WI38 (cell line): ENCODE measurements around the gene SLC2A9.

Source experiments
- H3K4me3 ChIP-seq: 2 replicates; pipeline ENCODE4 v1.5.1; 2011; ENCODE audit warnings: low read depth, mild to moderate bottlenecking, control low read depth, low read length
- TF ChIP-seq, protein P1 (sequence below): IDR thresholded peaks from 2 replicates; pipeline ENCODE4 v1.5.1; 2012; ENCODE audit warnings: low read depth, mild to moderate bottlenecking, control low read depth, low read length

Gene SLC2A9

DNA sequence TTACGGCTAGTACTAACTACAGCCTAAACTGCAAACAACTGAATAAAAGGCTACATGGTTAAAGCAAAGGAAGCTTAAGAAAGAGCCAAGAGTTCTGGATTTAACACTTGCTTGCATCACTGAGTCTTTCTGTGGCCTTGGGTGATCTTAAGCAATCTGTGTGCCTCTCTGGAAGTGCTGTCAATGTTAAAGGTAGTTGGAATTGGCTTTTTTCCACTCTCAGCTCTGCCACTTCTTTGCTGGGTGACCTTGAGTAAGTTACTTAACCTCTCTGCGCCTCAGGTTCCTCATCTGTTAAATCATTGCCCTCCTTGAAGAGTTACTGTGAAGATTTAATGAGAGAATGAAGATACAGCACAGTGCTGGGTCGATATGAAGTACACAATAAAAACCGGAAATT is 15.7 kb downstream of the SLC2A9 start:
- TF ChIP-seq, protein P1, sequence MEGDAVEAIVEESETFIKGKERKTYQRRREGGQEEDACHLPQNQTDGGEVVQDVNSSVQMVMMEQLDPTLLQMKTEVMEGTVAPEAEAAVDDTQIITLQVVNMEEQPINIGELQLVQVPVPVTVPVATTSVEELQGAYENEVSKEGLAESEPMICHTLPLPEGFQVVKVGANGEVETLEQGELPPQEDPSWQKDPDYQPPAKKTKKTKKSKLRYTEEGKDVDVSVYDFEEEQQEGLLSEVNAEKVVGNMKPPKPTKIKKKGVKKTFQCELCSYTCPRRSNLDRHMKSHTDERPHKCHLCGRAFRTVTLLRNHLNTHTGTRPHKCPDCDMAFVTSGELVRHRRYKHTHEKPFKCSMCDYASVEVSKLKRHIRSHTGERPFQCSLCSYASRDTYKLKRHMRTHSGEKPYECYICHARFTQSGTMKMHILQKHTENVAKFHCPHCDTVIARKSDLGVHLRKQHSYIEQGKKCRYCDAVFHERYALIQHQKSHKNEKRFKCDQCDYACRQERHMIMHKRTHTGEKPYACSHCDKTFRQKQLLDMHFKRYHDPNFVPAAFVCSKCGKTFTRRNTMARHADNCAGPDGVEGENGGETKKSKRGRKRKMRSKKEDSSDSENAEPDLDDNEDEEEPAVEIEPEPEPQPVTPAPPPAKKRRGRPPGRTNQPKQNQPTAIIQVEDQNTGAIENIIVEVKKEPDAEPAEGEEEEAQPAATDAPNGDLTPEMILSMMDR = no peak
- H3K4me3 ChIP-seq = no peak overlapping the region

DNA sequence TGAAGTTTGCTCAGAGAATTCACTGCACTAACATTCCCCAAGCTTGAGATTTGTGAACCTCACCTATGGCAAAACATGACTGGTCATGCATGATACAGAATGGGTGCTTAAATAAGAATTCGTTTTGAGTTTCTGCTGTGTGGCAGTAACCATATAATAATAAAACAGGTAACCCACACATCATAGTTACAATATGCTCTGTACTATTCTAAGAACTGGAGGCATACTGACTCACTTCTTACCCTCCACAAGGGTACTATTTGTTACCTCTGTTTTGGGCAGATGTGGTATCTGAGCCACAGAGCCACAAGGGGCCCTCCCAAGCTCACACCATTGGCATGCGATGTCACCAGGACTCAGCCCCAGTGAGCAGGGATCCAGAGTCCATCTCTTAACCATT is 17.6 kb downstream of the SLC2A9 start:
- H3K4me3 ChIP-seq = no peak overlapping the region
- TF ChIP-seq, protein P1 = no peak

- no peak overlapping the region for H3K4me3 ChIP-seq
- TF ChIP-seq, protein P1 = no peak
Observed at GRCh38 chr4:10002278-10002677, 19.0 kb downstream of the SLC2A9 start.

DNA sequence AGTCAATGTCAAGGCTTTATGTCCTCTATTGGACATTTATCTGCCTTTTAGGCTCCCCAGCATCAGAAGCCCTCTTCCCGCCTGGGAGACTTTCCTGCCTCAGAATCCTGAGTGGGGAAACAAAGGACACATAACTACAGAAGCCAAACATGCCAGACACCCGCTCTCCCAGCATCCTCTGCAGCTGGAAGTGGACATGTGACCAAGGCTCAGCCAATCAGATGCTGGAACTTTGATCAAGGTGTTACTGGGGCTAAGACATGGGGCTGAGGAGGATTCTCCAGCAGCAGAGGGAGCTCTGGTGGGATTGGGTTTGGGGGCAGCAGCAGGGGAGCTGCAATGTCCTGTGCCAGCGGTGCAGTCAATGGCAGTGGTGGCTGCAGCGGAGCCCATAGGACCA is 19.5 kb downstream of the SLC2A9 start:
- TF ChIP-seq, protein P1 = no peak

GRCh38 chr4:9999956-10000561 is 21.2 kb downstream of the SLC2A9 start:
- no peak overlapping the region for H3K4me3 ChIP-seq
- TF ChIP-seq, protein P1 = no peak

More for the DNA sequence above, 19.5 kb downstream of the SLC2A9 start:
- no peak overlapping the region for H3K4me3 ChIP-seq

DNA sequence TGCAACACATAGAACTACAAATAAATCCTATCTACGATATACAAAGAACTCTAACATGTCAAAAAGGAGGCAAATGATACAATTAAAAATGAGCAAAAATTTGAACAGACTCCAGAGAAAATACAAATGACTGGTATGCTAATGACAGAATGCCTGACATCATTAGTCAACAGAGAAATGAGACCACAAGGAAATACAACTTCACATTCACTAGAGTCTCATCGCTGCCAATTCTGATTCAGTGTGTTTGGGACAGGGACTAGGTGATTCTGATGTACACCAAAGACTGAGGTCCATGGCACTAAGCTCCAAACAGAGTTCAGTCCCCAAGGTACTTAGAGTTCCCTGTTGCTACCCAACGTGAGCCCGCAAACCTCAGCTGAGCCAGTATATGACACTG is 23.4 kb downstream of the SLC2A9 start:
- TF ChIP-seq, protein P1 = no peak
- no peak overlapping the region for H3K4me3 ChIP-seq

DNA sequence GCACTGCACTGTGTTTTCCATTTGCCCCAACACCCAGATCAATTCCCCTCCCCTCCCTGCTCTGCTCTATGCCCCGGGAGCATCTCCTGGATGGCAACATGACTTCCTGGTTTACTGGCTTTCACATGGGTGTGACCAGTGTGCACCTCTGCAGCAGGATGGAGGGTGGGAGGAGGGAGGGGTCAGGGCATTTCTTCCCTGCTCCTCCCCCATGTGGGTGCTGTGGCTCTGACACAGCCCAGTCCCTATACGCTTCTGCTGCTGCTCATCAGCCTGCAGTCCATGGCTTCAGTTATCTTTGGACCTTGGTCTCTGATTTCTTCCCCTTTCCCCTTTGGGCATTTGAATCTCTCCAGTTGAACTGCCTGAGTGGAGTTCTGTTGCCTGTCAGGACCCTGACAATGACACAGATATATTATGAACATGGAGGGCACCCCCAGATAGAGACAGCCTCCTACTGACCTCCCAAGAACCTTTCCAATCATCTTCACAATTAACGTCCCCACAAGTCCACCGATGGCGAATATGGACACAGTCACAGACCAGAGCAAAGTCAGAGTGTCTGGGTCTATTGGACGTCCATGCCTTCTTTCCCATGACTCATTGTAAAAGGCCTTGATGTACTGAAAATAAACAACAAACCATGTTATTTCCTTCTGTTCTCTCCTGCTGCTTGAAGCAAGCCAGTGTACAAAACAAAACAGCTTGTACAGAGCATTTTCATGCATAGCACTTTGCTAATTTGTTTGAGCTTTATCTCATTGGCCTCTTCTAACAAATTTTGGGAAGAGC is 24.8 kb downstream of the SLC2A9 start:
- no peak overlapping the region for H3K4me3 ChIP-seq
- TF ChIP-seq, protein P1 = no peak
